NCI-H2029 (cell line): Measurements from ENCODE around the gene CST5.
"Not testable (repeated sequence)": the region's sequence is repeated elsewhere in the genome, so short reads cannot be mapped to it uniquely, and the experiment has no call there.

Experiments used
- DNase-seq: peaks from one replicate; lab custom pipeline; 2025; lab: John Stamatoyannopoulos, UW

The CST5 gene

GRCh38 chr20:23879328-23879798 is at the start of gene CST5:
CST5 (minus strand) TSS chr20:23879748; CDS start chr20:23879676, 72 bp downstream.
- DNase-seq, result no peak

- no peak for DNase-seq
Observed at GRCh38 chr20:23928788-23929187, 49.2 kb upstream of the CST5 start.

- DNase-seq, result no peak
Observed at GRCh38 chr20:23928353-23928752, 48.8 kb upstream of the CST5 start.

- DNase-seq, result no peak
Observed at GRCh38 chr20:23926944-23927872, 47.7 kb upstream of the CST5 start.

- DNase-seq, result no peak
Observed at GRCh38 chr20:23926526-23926880, 47.0 kb upstream of the CST5 start.

GRCh38 chr20:23925789-23926525 is 46.4 kb upstream of the CST5 start:
- DNase-seq, result no peak

GRCh38 chr20:23924751-23925150 is 45.2 kb upstream of the CST5 start:
- no peak for DNase-seq

- DNase-seq, result peak; percentile 84
Observed at GRCh38 chr20:23923891-23924435, 44.4 kb upstream of the CST5 start.

GRCh38 chr20:23923311-23923710 is 43.8 kb upstream of the CST5 start:
- DNase-seq, result no peak

GRCh38 chr20:23920408-23921325 is 41.1 kb upstream of the CST5 start:
- peak; percentile 20 for DNase-seq

GRCh38 chr20:23918896-23919295 is 39.3 kb upstream of the CST5 start:
- no peak for DNase-seq

- DNase-seq, result no peak
Observed at GRCh38 chr20:23918101-23918862, 38.7 kb upstream of the CST5 start.

GRCh38 chr20:23917024-23917725 is 37.6 kb upstream of the CST5 start:
- DNase-seq, result no peak

GRCh38 chr20:23915844-23916243 is 36.3 kb upstream of the CST5 start:
- no peak for DNase-seq

- not testable (repeated sequence) for DNase-seq
Observed at GRCh38 chr20:23914469-23914868, 34.9 kb upstream of the CST5 start.

GRCh38 chr20:23910210-23910609 is 30.7 kb upstream of the CST5 start:
- DNase-seq, result no peak

GRCh38 chr20:23909390-23909789 is 29.8 kb upstream of the CST5 start:
- DNase-seq, result no peak

GRCh38 chr20:23907579-23907978 is 28.0 kb upstream of the CST5 start:
- no peak for DNase-seq

GRCh38 chr20:23902396-23902795 is 22.8 kb upstream of the CST5 start:
- not testable (repeated sequence) for DNase-seq

- DNase-seq, result not testable (repeated sequence)
Observed at GRCh38 chr20:23890867-23891266, 11.3 kb upstream of the CST5 start.
